CD4-positive, alpha-beta T cell treated with Interleukin-17A for 1 hour (primary cell): Measurements from ENCODE around the gene LAX1.
"Not testable (repeated sequence)": the region's sequence is repeated elsewhere in the genome, so short reads cannot be mapped to it uniquely, and the experiment has no call there.

ENCODE experiments used
- DNase-seq: peaks from one replicate; pipeline ENCODE4 v3.0.0-alpha.2; 2020

LAX1 gene, protein sequence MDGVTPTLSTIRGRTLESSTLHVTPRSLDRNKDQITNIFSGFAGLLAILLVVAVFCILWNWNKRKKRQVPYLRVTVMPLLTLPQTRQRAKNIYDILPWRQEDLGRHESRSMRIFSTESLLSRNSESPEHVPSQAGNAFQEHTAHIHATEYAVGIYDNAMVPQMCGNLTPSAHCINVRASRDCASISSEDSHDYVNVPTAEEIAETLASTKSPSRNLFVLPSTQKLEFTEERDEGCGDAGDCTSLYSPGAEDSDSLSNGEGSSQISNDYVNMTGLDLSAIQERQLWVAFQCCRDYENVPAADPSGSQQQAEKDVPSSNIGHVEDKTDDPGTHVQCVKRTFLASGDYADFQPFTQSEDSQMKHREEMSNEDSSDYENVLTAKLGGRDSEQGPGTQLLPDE

DNA sequence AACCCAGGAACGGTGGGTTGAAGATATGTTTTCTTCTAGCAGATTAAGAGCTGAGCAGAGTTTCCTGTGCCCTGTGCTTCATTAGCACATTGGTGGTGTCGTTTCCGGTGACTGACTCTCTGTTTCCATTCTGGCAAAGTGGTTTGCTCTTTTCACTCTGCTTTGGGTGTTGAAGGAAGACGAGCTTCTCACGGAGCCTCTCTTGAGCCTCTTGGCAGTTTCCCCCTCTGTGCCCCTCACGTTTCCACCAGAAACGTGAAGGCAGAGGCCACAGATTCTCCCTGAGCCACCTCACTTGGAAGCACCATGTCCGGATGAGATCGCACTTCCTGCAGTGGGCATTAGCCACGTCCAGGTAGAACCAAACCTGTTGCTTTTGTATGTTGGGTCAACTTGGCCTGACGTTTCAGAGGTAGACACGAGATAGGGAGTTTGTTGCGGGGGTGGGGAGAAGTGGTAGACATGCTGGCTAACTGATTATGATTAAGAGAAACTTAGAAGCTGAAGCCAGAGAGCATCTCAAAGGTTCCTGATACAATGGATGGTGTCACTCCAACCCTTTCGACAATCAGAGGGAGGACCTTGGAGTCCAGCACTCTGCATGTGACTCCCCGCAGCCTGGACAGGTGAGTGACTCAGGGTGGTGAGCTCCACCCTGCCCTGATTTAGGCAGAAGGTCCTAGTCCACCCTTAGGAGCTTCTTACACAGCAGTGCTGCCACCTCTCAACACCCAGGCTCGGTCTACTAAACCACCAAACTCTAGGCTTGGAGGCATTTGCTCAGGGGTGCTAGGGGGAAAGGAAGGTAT, at the start of gene LAX1:
TSS of gene LAX1 (plus strand) at position 155 of the 809 bp plus-strand sequence. CDS start at position 538, 383 bp downstream.
- DNase-seq = peak; percentile 89

DNA sequence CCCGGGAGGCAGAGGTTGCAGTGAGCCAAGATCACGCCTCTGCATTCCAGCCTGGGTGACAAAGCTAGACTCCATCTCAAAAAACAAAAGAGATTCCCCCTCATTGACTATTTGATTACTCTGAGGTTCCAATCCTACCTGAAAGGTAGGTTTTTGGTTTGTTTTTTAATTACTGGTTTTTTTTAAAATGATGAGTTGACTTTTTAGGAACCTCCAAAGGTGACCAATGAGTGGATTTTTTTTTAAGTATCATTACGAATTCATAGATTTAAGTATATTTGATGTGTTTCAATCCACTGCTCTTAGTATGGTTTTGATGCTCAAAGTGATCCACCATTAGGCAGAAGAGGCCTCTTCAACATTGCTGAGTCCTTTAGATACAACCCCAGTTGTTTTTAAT, 47.9 kb upstream of the LAX1 start:
- DNase-seq = no peak

DNA sequence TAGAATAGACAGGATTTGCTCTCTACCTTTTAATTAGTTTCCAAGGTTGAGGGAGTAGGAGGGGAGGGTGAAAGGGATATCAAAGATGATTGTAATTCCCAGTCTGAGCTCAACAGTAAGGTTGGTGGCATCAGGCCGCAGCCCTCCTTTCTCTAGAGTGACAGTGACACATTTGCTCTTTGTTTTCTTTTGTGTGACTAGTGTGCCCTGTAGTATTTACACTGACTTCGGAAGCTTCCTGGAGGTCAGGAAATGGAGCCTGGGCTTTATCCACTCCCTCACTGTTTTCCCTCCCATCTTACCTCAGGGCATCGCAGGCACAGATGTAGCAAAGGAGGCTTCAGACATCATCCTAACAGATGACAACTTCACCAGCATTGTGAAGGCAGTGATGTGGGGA, 44.7 kb upstream of the LAX1 start:
- no peak for DNase-seq

DNA sequence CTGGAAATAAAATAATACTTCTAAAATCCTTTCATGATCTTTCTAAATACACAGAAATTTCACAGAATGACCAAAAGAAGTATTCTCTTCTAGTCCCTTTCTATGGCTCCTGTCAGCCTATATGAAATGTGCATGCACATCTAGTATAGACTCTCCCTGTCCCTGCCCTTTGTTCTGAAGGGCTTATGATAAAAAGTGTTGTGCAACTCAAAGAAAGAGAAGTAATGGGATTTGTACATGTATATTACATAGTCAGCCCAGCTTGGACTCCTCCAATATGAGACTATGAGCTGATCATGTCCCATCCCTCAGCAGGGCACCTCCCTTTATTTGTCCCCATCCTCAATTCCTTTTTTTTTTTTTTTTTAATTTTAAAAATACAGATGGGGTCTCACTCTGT, 42.1 kb upstream of the LAX1 start:
- DNase-seq = no peak

DNA sequence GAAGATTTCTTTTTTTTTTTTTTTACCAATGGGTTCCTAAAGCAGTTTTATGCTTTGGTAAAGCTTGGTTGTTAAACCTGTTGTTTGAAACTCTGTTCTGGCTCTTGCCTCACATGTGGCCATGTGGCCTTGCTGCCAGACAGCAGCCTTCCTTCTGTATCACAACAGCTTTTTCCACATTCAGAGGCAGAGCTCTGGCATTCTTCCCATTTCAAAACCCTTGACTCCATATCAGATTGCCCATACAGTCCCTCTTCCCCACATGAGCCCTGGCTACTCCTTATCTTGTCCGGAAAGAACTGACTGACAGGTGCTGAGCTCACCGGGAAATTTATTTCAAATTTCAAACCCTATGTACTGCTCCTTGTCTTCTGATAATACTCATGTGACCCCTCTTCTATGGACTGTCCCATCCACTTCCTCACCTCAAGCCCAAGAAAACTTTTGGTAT, 38.5 kb upstream of the LAX1 start:
- no peak for DNase-seq

DNA sequence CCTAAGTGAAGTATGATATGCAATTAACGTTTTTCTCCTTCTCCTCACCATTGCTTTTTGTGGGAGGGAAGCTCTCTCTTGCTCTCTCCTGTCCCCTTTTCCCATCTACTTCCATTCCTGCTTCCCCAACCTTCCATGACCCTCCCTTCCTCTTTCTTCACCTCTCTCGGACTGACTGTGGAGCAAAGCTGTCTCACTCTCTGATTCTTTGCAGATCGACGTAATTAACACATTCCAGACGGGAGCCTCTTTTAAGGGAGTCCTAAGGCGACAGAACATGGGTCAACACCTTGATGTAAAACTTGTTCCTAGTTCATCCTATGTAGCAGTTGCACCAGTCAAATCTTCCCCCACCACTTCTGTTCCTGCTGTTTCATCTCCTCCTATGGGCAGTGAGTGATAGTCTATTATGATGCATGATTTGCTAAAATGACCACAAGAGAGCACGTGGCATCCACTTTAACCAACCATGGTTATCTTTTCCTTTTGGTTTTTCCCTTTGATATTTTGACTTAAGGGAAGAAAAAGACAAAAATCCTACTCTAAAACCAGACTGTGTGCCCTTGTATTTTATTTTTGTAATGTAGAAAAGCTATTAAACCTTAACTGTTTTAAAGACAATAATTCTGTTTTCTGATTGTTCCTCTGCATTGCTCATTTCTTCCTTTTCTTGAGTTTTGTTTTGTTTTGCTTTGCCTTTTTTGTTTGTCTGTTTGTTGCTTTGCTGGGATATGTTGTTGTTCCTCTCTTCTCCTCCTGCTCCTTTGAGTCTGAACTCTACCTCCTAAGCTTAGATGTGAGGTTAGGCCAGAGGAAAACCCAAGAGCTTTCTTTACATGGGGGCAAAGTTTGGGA, 31.7 kb upstream of the LAX1 start:
- DNase-seq = no peak

DNA sequence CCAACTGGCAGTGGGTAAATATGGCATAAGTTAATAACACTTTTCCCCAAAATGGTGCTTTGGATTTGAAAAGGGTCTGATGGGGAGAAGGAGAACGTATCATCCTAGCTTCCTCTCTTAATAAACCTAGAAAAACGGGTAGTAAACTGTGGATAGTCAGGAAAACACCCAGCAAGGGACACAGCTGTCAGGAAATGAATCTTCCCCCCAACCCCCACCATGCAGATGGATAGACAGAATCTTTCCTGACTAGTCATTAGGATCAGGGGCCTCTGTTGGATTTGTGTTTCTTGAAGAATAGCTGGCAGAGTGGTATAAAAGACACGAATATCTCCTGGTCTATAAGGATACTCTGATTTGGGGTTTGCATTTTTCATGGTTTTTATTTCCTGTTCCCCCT, 22.5 kb upstream of the LAX1 start:
- no peak for DNase-seq

DNA sequence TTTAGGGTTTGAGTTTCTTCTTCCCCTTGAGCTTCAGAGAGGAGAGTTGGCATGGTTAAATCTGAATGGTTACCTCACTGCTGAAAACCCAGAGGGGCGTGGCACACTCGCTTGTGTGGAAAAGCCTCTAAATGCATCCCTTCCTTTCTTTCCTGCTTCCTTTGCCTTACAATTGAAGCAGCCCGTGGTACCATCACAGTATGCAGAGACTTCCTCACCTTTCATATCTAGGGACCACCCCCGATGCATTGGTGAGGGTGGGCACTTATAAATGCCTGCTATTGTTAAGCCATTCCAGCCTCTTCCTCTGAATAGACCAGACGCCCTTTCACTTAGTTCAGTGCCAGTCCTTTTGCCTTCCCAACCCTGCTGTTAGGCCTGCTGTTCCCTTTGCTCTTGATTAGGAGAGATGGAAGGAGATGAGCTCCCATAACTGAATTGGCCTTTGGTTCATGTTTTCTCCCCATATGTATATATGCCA, 21.9 kb upstream of the LAX1 start:
- DNase-seq = no peak

DNA sequence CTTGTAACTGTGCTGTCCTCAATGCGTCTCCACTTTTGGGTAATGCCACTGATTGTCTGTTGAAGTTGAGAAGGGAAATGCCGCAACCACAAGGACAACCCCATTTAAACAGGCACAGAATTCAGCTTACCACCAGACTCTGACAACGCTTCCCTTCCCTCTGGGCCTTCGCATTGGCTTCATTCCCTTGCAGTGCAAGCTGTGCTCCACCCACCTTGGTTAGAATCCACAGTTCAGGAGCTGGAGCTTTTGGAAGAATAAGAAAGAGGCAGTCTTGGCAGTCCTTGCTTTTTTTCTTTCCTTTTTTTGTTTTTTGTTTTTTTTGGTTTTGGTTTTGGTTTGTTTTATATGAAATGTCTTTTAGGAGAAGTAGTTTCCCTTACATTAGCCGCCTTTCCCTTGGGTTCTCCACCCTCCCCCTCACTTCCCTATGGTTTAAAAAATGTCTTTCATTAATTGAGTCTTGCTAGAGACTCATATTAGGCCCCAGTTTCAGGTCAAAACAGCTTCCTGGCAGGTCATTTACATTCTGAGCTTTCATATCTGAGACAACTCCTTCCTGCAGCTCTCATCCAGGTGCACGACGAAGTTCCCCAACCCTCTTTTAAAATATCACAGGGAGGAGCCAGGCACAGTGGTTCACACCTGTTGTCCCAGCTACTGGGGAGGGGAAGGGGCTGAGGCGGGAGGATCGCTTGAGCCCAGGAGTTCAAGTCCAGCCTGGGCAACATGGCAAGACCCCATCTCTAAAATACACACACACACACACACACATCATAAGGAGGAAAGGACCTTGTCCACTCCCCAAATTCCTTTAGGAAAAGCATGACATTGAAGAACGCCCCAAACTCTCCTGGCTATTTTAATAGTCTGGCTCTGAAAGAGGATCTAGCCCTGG, 20.7 kb upstream of the LAX1 start:
- peak; percentile 64 for DNase-seq

DNA sequence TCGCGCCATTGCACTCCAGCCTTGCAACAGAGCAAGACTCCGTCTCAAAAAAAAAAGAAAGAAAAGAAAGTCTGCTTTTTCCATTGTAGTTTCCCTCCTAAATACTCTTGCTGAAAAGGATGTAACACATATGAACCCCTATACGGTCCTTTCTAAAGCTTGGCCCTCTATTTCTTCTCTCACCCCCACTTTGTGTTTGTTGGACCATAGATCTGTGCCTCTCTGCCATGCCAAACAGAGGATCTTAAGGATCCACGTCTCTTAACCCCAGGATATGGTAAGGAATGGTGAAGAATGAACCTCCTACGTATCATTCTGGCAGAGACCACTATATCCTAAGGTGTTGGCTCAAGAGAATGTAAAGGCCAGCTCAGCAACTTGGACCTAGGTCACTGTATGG, 18.7 kb upstream of the LAX1 start:
- DNase-seq = no peak

DNA sequence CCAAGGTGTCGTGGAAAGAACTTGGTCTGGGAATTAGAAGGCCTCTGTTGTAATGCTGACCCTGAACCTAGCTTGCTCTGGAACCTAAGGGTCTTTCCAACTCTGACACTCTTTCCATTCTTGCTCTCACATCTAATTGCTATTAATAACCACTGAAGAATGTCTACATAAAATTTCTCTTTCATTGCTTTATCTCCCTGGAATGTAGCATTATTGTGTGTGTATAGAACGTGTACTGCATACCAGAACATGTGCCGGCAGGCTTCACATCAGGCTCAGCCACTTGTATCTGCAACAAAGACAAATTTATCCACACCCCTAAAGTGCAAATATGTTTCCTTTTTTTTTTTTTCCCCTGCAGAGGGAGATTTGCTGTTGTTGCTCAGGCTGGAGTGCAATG, 13.9 kb upstream of the LAX1 start:
- DNase-seq = no peak

DNA sequence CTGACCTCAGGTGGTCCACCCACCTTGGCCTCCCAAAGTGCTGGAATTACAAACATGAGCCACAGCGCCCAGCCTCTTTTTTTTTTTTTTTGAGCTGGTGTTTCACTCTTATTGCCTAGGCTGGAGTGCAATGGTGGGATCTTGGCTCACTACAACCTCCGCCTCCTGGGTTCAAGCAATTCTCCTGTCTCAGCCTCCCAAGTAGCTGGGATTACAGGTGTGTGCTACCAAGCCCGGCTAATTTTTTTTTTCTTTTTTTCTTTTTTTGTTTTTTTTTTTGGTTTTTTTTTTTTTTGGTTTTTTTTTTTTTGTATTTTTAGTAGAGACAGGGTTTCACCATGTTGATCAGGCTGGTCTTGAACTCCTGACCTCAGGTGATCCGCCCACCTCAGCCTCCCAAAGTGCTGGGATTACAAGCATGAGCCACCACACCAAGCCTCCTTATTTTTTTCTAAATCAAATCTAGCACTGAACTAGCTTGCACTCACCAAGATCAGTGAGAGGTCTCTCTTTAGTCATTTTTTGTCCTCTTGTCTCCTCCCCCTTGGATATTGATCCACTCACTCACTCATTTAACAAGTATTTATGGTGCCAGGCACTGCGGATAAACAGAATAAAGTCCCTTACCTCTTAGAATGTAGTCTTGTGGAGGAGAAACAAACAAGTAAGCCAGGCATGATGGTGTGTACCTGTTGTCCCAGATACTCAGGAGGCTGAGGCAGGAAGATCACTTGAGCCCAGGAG, 13.2 kb upstream of the LAX1 start:
- not testable (repeated sequence) for DNase-seq

DNA sequence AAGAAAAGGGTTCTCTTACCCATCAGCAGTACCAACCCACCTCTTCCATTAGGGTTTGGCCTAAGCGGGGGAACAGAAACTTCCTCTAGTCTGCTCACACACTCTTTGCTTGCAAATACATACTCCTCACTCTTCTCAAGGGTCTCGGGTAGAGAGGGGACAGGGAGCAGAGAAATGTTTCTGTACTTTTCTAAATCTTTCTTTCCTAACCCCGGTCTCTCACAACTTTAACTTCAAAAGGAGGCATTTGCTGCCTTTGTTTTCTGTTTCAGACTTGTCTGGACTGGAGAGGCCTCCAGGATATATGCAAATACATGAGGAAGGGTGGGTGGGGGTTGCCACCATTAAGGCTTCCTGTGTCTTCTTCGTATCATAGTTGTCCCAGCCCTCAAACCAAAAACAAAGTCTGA, 10.5 kb upstream of the LAX1 start:
- peak; percentile 50 for DNase-seq

DNA sequence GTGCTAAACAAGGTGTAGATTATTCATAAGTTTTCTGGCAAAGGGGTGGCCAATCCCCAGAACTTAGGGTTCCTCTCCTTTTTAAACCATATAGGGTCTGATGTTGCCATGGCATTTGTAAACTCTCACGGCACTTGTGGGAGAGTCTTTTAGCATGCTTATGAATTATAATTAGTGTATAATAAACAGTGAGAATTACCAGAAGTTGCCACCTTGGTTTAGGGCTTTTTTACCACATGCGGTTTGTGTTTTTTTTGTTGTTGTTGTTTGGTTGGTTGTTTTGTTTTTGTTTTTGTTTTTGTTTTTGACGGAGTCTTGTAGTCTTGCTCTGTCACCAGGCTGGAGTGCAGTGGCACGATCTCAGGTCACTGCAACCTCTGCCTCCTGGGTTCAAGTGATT, 8.9 kb upstream of the LAX1 start:
- peak; percentile 24 for DNase-seq

DNA sequence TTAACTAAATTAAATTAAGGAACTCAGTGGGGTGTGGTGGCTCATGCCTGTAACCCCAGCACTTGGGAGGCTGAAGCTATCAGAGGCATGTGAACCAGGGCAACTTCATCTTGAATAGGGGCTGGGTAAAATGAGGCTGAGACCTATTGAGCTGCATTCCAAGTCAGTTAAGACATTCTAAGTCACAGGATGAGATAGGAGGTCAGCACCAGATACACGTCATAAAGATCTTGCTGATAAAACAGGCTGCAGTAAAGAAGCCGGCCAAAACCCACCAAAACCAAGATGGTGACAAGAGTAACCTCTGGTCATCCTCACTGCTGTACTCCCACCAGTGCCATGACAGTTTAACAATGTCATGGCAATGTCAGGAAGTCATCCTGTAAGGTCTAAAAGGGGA, 6.2 kb upstream of the LAX1 start:
- DNase-seq = not testable (repeated sequence)

DNA sequence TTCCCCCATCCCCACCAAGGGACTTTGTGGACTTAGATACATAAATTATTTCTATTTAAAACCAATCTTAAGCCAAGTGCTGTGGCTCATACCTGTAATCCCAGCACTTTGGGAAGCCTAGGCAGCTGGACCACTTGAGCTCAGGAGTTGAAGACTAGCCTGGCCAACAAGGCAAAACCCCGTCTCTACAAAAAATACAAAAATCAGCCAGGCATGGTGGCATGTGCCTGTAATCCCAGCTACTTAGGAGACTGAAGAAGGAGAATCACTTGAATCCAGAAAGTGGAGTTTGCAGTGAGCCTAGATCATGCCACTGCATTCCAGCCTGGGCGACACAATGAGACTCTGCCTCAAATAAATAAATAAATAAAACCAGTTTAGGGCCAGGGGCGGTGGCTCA, 4.5 kb upstream of the LAX1 start:
- no peak for DNase-seq

DNA sequence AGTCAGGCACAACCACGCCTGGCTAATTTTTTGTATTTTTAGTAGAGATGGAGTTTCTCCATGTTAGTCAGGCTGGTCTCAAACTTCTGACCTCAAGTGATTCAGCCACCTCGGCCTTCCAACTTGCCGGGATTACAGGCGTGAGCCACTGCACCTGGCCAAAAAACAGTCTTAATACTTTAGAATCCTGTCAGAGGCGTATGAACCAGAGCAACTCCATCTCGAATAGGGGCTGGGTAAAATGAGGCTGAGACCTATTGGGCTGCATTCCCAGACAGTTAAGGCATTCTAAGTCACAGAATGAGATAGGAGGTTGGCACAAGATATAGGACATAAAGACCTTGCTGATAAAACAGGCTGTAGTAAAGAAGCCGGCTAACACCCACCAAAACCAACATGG, 3.0 kb upstream of the LAX1 start:
- not testable (repeated sequence) for DNase-seq

DNA sequence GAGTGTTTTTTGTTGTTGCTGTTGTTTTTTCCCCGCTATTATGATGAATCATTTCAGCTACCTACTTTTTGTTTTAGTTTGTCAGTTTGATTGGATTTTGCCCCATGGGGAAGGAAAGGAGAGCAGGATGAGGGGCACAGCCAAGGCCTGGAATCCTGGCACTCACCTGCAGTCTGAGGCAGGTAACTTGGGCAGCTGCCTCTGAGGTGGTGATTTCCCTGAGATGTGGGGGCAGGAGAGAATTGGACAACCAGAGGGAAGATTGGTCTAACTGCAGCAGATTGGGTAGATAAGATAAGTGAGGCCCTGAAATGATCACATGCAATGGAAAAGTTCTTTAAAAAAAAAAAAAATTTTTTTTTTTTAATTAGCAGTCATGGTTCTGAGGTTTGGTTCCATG, 1.5 kb upstream of the LAX1 start:
- no peak for DNase-seq

DNA sequence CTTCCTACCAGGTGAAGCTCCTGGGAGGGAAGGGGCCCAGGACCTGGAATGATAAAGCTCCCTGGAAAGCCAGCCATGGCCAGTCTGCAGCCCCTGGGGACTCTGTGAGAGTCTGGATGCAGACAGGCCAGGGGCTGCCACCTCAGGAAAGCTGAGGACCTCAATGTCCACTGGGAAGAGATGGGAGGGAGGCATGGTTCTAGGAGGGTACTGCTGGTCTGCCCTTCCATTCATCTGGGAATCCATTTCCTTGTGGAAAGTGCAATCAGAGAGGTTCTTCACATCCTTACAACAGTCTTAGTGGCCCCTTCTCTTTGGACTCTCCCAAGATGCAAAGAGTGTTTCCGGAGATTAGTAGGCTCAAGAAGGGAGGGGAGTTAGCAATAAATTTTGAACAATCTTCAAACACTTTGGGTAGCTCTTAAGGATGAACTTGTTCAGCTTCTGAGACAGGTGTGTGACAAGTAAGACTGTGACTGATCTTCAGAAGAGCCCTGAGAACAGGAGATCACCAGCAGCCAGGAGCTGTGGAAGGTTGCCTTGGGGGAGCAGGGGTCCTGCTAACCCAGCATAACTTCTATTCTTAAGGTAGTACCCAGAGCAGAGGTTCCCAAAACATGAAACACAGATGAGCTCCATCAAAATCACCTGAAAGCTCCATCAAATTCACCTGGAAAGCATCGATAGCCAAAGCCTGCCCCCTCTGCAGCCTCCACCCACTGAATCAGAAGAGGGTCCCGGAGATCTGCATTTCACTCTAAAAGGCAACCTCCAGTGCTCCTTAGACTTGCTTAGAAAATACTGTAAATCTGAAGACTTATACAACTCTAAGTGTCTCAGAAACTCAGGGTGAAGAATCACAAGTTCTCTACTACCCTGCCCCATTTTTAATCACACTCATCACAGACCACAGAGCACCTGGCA, 616 bp upstream of the LAX1 start:
- DNase-seq = peak; percentile 12

DNA sequence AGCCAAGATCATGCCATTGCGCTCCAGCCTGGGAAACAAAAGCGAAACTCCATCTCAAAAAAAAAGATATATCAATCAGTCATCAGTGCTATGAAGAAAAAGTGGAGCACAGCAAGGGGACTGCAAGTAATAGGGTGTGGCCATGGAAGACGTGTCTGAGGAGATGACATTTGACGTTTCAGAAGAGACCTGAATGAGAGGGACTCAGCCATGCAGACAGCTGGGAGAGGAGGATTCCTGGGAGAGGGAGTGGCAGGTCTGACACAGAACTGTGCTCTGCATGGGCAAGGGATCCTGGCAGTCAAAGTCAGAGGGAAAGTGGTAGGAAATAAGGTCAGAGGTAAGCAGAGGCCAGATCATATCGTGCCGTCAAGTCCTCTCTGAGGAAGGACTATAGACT, 3.3 kb downstream of the LAX1 start:
- peak; percentile 14 for DNase-seq
